Activated naive CD8-positive, alpha-beta T cell (primary cell): ENCODE measurements around the gene KIF13A.
"Not testable (repeated sequence)": the region's sequence is repeated elsewhere in the genome, so short reads cannot be mapped to it uniquely, and the experiment has no call there.

Experiments
- H3K27ac Mint-ChIP-seq: one replicate; pipeline ENCODE4 v1.8.0; 2021; ENCODE audit warnings: mixed read lengths
- H3K27me3 Mint-ChIP-seq: one replicate; pipeline ENCODE4 v1.8.0; 2021; ENCODE audit warnings: mixed read lengths
- H3K36me3 Mint-ChIP-seq: one replicate; pipeline ENCODE4 v1.8.0; 2021; ENCODE audit warnings: mixed read lengths
- H3K4me1 Mint-ChIP-seq: one replicate; pipeline ENCODE4 v1.8.0; 2021; ENCODE audit warnings: low read depth, mixed read lengths
- H3K4me3 Mint-ChIP-seq: one replicate; pipeline ENCODE4 v1.8.0; 2021; ENCODE audit warnings: mild to moderate bottlenecking, mixed read lengths
- H3K9me3 Mint-ChIP-seq: one replicate; pipeline ENCODE4 v1.8.0; 2021; ENCODE audit warnings: low read depth, mixed read lengths

The KIF13A gene

GRCh38 chr6:17967668-17968518 is 19.5 kb downstream of the KIF13A start:
- H3K4me3 Mint-ChIP-seq = no peak overlapping the region
- no peak overlapping the region for H3K27ac Mint-ChIP-seq
- H3K36me3 Mint-ChIP-seq = no peaks in the 10 kb centered on the region
- no peaks in the 10 kb centered on the region for H3K4me1 Mint-ChIP-seq
- H3K27me3 Mint-ChIP-seq = peaks cover 8% of the 10 kb centered on the region
- H3K9me3 Mint-ChIP-seq = no peaks in the 10 kb centered on the region

- no peak overlapping the region for H3K27ac Mint-ChIP-seq
- no peaks in the 10 kb centered on the region for H3K36me3 Mint-ChIP-seq
- H3K27me3 Mint-ChIP-seq = peaks cover 12% of the 10 kb centered on the region
- no peak overlapping the region for H3K4me3 Mint-ChIP-seq
- no peaks in the 10 kb centered on the region for H3K9me3 Mint-ChIP-seq
- no peaks in the 10 kb centered on the region for H3K4me1 Mint-ChIP-seq
Observed at GRCh38 chr6:17966451-17966850, 21.0 kb downstream of the KIF13A start.

DNA sequence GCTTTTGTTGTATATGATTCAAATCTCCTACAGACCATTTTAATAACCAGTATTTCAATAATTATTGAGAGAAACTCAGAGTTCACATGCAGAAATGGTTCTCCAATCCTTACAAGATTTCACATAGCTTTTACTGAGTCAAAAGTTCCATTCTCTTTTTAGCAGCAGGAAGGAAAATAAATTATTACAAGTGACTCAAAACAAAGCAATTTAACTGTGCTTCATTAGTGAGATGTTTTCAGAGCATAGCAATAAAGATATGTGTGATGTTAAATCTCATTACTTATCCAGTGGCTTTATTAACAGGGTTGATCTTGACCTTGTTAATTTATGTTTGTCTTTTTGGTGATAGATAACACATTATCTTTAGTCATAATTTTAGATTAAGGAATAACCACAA is 22.0 kb downstream of the KIF13A start:
- Mint-ChIP-seq H3K9me3 (no peaks in the 10 kb centered on the region), H3K36me3 (no peaks in the 10 kb centered on the region), H3K4me1 (no peaks in the 10 kb centered on the region), H3K27ac (no peak overlapping the region), H3K27me3 (peaks cover 14% of the 10 kb centered on the region), H3K4me3 (no peak overlapping the region)

- H3K36me3 Mint-ChIP-seq = no peaks in the 10 kb centered on the region
- no peaks in the 10 kb centered on the region for H3K4me1 Mint-ChIP-seq
- peaks cover 16% of the 10 kb centered on the region for H3K27me3 Mint-ChIP-seq
- H3K4me3 Mint-ChIP-seq = no peak overlapping the region
- H3K27ac Mint-ChIP-seq = no peak overlapping the region
- H3K9me3 Mint-ChIP-seq = no peaks in the 10 kb centered on the region
Observed at GRCh38 chr6:17964633-17965032, 22.8 kb downstream of the KIF13A start.

GRCh38 chr6:17962436-17963031 is 24.9 kb downstream of the KIF13A start:
- Mint-ChIP-seq H3K36me3 (no peaks in the 10 kb centered on the region), H3K4me1 (no peaks in the 10 kb centered on the region), H3K4me3 (no peak overlapping the region), H3K27me3 (peaks cover 22% of the 10 kb centered on the region), H3K27ac (no peak overlapping the region), H3K9me3 (no peaks in the 10 kb centered on the region)

DNA sequence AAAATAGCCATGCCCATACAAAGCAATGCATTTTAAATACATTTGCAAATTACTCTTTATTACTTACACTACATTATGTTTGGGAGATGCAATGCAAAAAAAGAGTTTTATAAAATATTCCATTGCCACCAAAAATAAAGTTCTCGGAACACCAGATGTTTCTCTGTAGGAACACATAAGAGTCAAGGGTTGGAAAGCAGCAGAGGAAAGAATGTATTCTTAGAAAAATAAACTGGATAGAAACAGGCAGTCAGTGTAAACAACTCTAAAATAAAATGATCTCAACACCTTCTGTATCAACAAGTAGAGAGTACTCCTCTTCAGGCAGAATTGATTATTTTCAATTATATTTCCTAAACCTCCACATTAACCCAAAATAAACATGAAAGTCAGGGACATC is 28.1 kb downstream of the KIF13A start:
- no peak overlapping the region for H3K27ac Mint-ChIP-seq
- H3K9me3 Mint-ChIP-seq = no peaks in the 10 kb centered on the region
- H3K4me3 Mint-ChIP-seq = no peak overlapping the region
- no peaks in the 10 kb centered on the region for H3K36me3 Mint-ChIP-seq
- peaks cover 18% of the 10 kb centered on the region for H3K27me3 Mint-ChIP-seq
- H3K4me1 Mint-ChIP-seq = no peaks in the 10 kb centered on the region

DNA sequence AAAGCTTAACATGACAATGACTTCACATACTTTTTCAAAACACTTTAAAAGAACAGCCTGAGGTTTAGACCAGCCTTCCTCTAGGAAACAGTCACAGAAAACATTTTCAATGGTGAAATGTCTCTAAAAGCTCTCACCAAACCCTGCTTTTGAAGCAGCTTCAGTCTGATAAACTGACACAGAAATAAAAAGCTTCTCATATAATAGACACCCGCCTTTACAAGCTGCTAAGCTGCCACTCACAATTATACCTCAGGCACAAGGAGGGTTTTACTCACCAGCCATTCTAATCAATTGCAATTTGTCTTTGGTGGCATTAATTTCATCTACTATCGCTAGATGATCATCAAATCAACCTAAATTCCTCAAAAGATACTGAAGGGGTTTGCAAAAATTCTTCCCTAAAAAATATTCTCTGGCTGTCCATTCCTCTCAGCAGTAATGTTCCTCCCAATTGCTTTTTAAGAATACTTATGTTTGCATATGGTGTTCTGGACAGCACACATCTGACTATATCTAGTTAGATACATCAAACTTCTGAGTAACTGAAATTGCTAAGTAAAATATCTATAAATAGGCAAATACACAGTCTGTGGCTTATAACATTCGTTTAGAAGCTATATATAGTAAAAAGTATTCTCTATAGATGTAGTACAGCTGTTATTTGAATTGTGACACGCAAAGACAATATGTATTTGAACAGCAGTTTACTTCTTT is 29.4 kb downstream of the KIF13A start:
- Mint-ChIP-seq H3K36me3 (no peaks in the 10 kb centered on the region), H3K4me1 (no peaks in the 10 kb centered on the region), H3K4me3 (no peak overlapping the region), H3K27me3 (peaks cover 18% of the 10 kb centered on the region), H3K9me3 (no peaks in the 10 kb centered on the region), H3K27ac (no peak overlapping the region)

DNA sequence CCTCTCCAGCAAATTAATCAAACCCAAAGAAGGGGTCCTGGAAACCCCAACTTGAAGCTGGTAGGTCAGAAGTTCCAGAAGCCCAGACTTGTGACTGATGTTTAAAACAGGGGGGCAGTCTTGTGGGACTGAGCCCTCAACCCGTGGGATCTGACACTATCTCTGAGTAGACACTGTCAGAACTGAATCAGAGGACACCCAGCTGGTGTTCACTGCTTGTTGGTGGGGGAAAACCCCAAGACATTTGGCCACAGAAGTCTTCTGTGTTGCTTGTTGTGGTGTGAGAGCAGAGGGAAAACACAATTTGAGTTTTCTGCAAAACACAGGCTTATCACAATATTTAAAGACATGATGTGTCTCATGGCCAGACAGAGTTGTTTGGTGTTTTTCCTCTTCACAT is 29.9 kb downstream of the KIF13A start:
- H3K27me3 Mint-ChIP-seq = peaks cover 14% of the 10 kb centered on the region
- no peaks in the 10 kb centered on the region for H3K4me1 Mint-ChIP-seq
- no peak overlapping the region for H3K27ac Mint-ChIP-seq
- H3K36me3 Mint-ChIP-seq = no peaks in the 10 kb centered on the region
- no peaks in the 10 kb centered on the region for H3K9me3 Mint-ChIP-seq
- no peak overlapping the region for H3K4me3 Mint-ChIP-seq

- H3K9me3 Mint-ChIP-seq = no peaks in the 10 kb centered on the region
- no peak overlapping the region for H3K4me3 Mint-ChIP-seq
- peaks cover 14% of the 10 kb centered on the region for H3K27me3 Mint-ChIP-seq
- no peaks in the 10 kb centered on the region for H3K36me3 Mint-ChIP-seq
- H3K4me1 Mint-ChIP-seq = no peaks in the 10 kb centered on the region
- H3K27ac Mint-ChIP-seq = no peak overlapping the region
Observed at GRCh38 chr6:17957086-17957485, 30.3 kb downstream of the KIF13A start.

DNA sequence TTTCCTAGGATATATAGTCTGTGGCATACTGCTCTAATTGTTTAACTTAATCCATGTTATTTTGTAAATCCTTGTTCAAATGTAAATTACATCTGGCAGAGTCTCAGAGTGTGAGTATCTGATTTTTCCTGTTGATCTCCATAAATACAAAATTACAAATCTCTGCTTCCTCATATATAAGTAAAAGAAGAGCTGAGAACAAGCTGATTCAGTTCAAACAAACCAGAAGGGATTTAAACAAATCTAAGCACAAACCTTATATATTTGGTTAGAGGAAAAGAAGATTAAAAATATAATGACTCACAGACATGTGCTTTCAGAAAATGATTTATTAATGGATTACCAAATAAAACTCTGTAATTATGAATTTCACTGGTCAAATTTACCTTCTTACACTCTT is 37.3 kb downstream of the KIF13A start:
- no peak overlapping the region for H3K4me3 Mint-ChIP-seq
- peaks cover 2% of the 10 kb centered on the region for H3K27me3 Mint-ChIP-seq
- H3K4me1 Mint-ChIP-seq = no peaks in the 10 kb centered on the region
- no peaks in the 10 kb centered on the region for H3K36me3 Mint-ChIP-seq
- peaks cover 3% of the 10 kb centered on the region for H3K9me3 Mint-ChIP-seq
- H3K27ac Mint-ChIP-seq = no peak overlapping the region

DNA sequence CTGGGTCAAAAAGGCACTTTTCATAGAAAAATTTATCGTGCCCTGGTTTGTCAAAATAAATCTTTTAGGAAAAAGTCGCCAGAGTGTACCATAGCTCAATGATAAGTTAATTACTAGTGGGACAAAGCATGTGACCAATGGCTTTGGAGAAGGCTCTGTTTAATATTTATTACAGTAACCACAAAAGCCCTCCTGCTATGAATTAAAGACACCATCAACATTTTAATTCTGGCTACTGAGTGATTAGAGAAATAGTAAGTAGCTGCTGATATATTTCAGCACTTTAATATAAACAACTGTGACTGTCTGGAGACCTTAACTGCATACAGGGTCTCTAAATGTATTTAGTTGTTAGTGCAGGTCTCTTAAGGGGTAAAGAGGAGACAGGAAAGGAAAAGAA is 38.3 kb downstream of the KIF13A start:
- Mint-ChIP-seq H3K9me3 (peaks cover 3% of the 10 kb centered on the region), H3K4me1 (no peaks in the 10 kb centered on the region), H3K36me3 (no peaks in the 10 kb centered on the region), H3K27ac (no peak overlapping the region), H3K27me3 (peaks cover 3% of the 10 kb centered on the region), H3K4me3 (no peak overlapping the region)

DNA sequence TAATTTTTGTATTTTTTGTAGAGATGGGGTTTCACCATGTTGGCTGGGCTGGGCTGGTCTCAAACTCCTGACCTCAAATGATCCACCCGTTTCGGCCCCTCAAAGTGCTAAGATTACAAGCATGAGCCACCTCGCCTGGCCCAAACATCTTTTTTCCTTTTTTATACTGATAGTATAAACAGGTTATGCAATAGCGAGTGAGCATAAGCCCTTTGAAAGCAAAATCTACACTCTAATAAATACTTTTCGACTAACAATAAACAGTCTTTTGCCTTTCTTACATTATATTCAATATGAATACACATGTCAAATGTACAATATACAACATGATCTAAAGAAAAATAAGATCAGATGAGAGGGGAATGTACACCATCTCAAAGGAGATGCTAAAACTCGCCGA is 38.7 kb downstream of the KIF13A start:
- peaks cover 6% of the 10 kb centered on the region for H3K27me3 Mint-ChIP-seq
- H3K4me3 Mint-ChIP-seq = no peak overlapping the region
- H3K27ac Mint-ChIP-seq = no peak overlapping the region
- no peaks in the 10 kb centered on the region for H3K4me1 Mint-ChIP-seq
- no peaks in the 10 kb centered on the region for H3K36me3 Mint-ChIP-seq
- H3K9me3 Mint-ChIP-seq = peaks cover 3% of the 10 kb centered on the region

- not testable (repeated sequence) for H3K9me3 Mint-ChIP-seq, H3K4me3 Mint-ChIP-seq, H3K27me3 Mint-ChIP-seq, H3K27ac Mint-ChIP-seq, H3K36me3 Mint-ChIP-seq, H3K4me1 Mint-ChIP-seq
Observed at GRCh38 chr6:17947574-17947973, 39.9 kb downstream of the KIF13A start.

DNA sequence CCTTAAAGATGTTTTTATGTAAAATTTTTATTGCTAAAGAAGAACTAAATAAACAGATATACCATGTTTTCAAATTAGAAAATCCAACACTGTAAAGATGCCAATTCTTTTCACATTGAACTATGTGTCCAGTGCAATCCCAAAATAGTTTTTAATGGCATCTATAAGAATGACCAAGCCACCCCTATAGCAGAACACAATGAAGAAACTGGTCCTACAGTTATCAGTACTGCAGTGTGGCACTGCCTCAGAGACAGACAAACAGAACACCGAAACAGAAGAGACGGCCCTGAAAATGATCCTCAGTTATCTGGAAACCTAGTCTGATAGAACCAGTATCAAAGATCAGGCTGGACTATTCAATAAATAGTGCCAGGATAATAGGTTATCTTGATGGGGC is 41.9 kb downstream of the KIF13A start:
- H3K27ac Mint-ChIP-seq = no peak overlapping the region
- peaks cover 10% of the 10 kb centered on the region for H3K27me3 Mint-ChIP-seq
- no peaks in the 10 kb centered on the region for H3K9me3 Mint-ChIP-seq
- H3K36me3 Mint-ChIP-seq = no peaks in the 10 kb centered on the region
- no peak overlapping the region for H3K4me3 Mint-ChIP-seq
- H3K4me1 Mint-ChIP-seq = no peaks in the 10 kb centered on the region

DNA sequence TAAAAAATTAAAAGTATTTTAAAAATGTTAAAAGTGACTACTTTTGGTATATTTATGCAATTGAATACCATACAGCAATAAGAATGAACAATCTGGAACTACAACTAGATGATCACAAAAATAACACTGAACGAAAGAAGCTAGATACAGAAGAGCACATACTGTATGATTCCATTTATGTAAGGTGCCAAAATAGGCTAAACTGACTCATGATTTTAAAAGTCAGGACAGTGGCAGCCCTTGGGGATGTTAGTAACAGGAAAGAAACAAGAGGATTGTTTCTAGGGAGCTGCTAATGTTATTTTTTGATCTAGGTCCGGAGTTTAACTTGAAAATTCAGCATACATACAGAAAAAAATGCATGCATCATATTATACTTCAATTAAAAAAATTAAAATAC is 42.3 kb downstream of the KIF13A start:
- Mint-ChIP-seq H3K4me3 (no peak overlapping the region), H3K4me1 (no peaks in the 10 kb centered on the region), H3K27me3 (peaks cover 13% of the 10 kb centered on the region), H3K36me3 (no peaks in the 10 kb centered on the region), H3K27ac (no peak overlapping the region), H3K9me3 (no peaks in the 10 kb centered on the region)
